ENCODE results near the gene GRK3. TPM values are rescaled to one million over a fixed set of nuclear protein-coding genes. Genes with fewer than 3 reads are reported as not detected.

GRK3 gene
- total and polyA plus RNA-seq, 2 of the 4 experiments (the other 2 are of a cell fraction) = 0.58 to 1.6 TPM

DNA sequence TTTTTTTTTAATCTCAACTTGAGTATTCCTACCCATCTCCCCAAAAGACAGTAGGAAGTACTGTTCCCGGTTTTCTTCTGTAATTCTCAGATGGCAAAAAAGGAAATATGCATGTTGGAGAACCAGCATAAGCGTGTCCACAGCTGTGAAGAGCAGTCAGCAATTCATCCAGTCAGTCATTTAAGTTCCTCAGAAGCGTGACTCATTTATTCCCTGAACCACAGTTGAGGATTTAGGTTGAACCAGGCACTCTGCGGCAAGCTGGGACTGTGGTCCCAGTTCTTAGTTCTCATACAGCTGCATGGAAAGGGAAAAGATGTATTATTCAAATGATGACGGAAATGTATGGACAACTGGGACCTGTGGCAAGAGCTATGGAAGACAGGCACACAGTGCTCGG lies 116.5 kb downstream of the GRK3 start:
- Histone ChIP-seq H3K4me2 (ENCODE audit: low read depth, low read length) (no peak overlapping the region), H3K56ac (ENCODE audit: extremely low read depth, insufficient read depth, low read length) (no peak overlapping the region), H3K36me3 (ENCODE audit: control insufficient read depth, insufficient read depth, low read length) (no peaks in the 10 kb centered on the region), H3K4me3 (ENCODE audit: insufficient read depth, low read depth, low read length) (no peak overlapping the region), H2BK15ac (ENCODE audit: low read depth, low read length) (no peak overlapping the region), H3K9ac (ENCODE audit: low read depth, low read length) (no peak overlapping the region), H4K91ac (ENCODE audit: insufficient read depth, low read depth, low read length) (no peak overlapping the region), H3K79me1 (ENCODE audit: low read depth in 1 of 2, low read length in 2 of 2) (no peaks in the 10 kb centered on the region), H2AK5ac (ENCODE audit: low read depth, low read length) (no peak overlapping the region), H2BK20ac (ENCODE audit: low read depth, low read length) (no peak overlapping the region), H2BK120ac (ENCODE audit: low read depth, low read length) (no peak overlapping the region), H2AFZ (replicated peaks; ENCODE audit: low read length, poor library complexity) (no peak overlapping the region), H3K4me1 (ENCODE audit: control insufficient read depth, insufficient read depth, low read length) (no peaks in the 10 kb centered on the region), H3K27ac (ENCODE audit: insufficient read depth, low read length) (no peak overlapping the region), H2BK5ac (ENCODE audit: low read depth, low read length, poor library complexity, severe bottlenecking) (no peak overlapping the region), H2AK9ac (replicated peaks; ENCODE audit: low read depth, low read length, poor library complexity) (no peak overlapping the region), H4K20me1 (ENCODE audit: insufficient read depth, low read length) (no peaks in the 10 kb centered on the region), H3K9me1 (ENCODE audit: insufficient read depth, low read length) (peaks cover 2% of the 10 kb centered on the region; the same call in 1 of the 2 replicates), H3K18ac (ENCODE audit: low read depth, low read length) (no peak overlapping the region), H3K27me3 (ENCODE audit: control insufficient read depth, insufficient read depth, low read length) (no peaks in the 10 kb centered on the region), H3K4ac (ENCODE audit: low read depth, low read length) (no peak overlapping the region), H4K5ac (ENCODE audit: low read depth, low read length) (no peak overlapping the region), H4K8ac (ENCODE audit: low read depth in 2 of 2, low read length in 2 of 2) (no peak overlapping the region), H3K14ac (replicated peaks; ENCODE audit: low read depth, low read length) (no peak overlapping the region), H3K23ac (ENCODE audit: low read depth, low read length) (no peak overlapping the region), H3K9me3 (ENCODE audit: control insufficient read depth, insufficient read depth, low read length) (no peaks in the 10 kb centered on the region)
- WGBS, 2 experiments (ENCODE audit: extremely low coverage in 2 of 2, insufficient read length in 1 of 2) = 92% methylated on average over 5 of the region's 6 CpGs; no CpG with 5 or more reads in 1 of the 2 experiments
- ATAC-seq (ENCODE audit: low read depth) (no peak), DNase-seq (no peak)
- ChIA-PET CTCF (no interaction called here), POLR2A (ENCODE audit: unreplicated experiment) (no interaction called here)
- in situ Hi-C loops (cut with MboI; ENCODE audit: low sequenced_read_pairs) = no loop called here
- dilution Hi-C loops (cut with HindIII; ENCODE audit: low sequenced_read_pairs, unreplicated experiment) = no loop called here
- intact Hi-C loops (cut with micrococcal nuclease) = no loop called here
- no TSS peak for BruUV-seq (replicated peaks)
- TF ChIP-seq RFX5 (IDR thresholded peaks at IDR 0.05; ENCODE audit: low read depth, low read length) (no peak), SMC3 (IDR thresholded peaks at IDR 0.05; ENCODE audit: low read depth, low read length) (no peak), NFE2L2 (IDR thresholded peaks at IDR 0.05; ENCODE audit: low read depth, low read length) (no peak), CHD1 (IDR thresholded peaks at IDR 0.05; ENCODE audit: low read depth, low read length) (no peak), RAD21 (IDR thresholded peaks at IDR 0.05; ENCODE audit: low read length) (no peak), BHLHE40 (IDR thresholded peaks at IDR 0.05; ENCODE audit: low read depth, low read length) (no peak), RCOR1 (IDR thresholded peaks at IDR 0.05; ENCODE audit: insufficient replicate concordance, low read length) (no peak), MXI1 (IDR thresholded peaks at IDR 0.05; ENCODE audit: borderline replicate concordance, low read depth, low read length) (no peak), MAFK (IDR thresholded peaks at IDR 0.05; ENCODE audit: low read depth, low read length) (no peak)
- TF ChIP-seq, protein P1, sequence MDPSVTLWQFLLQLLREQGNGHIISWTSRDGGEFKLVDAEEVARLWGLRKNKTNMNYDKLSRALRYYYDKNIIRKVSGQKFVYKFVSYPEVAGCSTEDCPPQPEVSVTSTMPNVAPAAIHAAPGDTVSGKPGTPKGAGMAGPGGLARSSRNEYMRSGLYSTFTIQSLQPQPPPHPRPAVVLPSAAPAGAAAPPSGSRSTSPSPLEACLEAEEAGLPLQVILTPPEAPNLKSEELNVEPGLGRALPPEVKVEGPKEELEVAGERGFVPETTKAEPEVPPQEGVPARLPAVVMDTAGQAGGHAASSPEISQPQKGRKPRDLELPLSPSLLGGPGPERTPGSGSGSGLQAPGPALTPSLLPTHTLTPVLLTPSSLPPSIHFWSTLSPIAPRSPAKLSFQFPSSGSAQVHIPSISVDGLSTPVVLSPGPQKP (IDR thresholded peaks at IDR 0.05; ENCODE audit: borderline replicate concordance, low read depth, low read length) = no peak
- TF ChIP-seq, protein P2, sequence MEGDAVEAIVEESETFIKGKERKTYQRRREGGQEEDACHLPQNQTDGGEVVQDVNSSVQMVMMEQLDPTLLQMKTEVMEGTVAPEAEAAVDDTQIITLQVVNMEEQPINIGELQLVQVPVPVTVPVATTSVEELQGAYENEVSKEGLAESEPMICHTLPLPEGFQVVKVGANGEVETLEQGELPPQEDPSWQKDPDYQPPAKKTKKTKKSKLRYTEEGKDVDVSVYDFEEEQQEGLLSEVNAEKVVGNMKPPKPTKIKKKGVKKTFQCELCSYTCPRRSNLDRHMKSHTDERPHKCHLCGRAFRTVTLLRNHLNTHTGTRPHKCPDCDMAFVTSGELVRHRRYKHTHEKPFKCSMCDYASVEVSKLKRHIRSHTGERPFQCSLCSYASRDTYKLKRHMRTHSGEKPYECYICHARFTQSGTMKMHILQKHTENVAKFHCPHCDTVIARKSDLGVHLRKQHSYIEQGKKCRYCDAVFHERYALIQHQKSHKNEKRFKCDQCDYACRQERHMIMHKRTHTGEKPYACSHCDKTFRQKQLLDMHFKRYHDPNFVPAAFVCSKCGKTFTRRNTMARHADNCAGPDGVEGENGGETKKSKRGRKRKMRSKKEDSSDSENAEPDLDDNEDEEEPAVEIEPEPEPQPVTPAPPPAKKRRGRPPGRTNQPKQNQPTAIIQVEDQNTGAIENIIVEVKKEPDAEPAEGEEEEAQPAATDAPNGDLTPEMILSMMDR (conservative IDR thresholded peaks at IDR 0.05; ENCODE audit: low read depth, low read length) = no peak
- TF ChIP-seq, protein P3, sequence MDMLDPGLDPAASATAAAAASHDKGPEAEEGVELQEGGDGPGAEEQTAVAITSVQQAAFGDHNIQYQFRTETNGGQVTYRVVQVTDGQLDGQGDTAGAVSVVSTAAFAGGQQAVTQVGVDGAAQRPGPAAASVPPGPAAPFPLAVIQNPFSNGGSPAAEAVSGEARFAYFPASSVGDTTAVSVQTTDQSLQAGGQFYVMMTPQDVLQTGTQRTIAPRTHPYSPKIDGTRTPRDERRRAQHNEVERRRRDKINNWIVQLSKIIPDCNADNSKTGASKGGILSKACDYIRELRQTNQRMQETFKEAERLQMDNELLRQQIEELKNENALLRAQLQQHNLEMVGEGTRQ (IDR thresholded peaks at IDR 0.05; ENCODE audit: low read depth, low read length) = no peak

Data from IMR-90 (cell line).